Ovary (tissue), 3 donors: ENCODE data around the gene FAM222A.

Experiments used
- POLR2A ChIP-seq: fragments of 450-650 bp; IDR thresholded peaks from one replicate; pipeline ENCODE4 v1.6.1; 2017; ENCODE audit warnings: antibody characterized with exemption, mild to moderate bottlenecking, moderate library complexity
- TF ChIP-seq, protein P1 (sequence below), 3 donors: fragments of 450-650 bp in 2 of 3; fragments of 200-600 bp in 1 of 3; IDR thresholded peaks; one replicate each; pipeline versions ENCODE4 v1.5.1 to v1.8.0; 2016 to 2022; ENCODE audit warnings: antibody characterized with exemption in 3 of 3, mild to moderate bottlenecking in 1 of 3
- donor health status: DM: no; HTN: no; CAD: no.

DNA sequence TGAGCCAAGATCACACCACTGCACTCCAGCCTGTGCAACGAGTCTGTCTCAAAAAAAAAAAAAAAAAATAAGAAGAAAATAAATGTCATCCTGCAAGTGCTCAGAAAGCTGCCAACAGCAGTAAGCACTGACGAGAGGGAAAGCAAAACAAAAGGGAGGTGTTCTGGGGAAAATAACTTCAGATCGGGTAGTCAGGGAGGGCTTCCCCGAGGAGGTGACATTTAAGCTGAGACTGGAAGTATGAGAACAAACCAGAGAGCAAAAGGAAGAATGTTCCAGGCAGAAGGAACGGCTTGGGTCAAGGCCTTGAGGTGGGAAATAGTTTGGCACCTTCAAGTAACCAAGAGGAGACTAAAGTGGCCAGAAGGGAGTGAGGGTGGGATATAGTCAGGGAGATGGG lies 4.7 kb upstream of the FAM222A start:
- TF ChIP-seq, protein P1, sequence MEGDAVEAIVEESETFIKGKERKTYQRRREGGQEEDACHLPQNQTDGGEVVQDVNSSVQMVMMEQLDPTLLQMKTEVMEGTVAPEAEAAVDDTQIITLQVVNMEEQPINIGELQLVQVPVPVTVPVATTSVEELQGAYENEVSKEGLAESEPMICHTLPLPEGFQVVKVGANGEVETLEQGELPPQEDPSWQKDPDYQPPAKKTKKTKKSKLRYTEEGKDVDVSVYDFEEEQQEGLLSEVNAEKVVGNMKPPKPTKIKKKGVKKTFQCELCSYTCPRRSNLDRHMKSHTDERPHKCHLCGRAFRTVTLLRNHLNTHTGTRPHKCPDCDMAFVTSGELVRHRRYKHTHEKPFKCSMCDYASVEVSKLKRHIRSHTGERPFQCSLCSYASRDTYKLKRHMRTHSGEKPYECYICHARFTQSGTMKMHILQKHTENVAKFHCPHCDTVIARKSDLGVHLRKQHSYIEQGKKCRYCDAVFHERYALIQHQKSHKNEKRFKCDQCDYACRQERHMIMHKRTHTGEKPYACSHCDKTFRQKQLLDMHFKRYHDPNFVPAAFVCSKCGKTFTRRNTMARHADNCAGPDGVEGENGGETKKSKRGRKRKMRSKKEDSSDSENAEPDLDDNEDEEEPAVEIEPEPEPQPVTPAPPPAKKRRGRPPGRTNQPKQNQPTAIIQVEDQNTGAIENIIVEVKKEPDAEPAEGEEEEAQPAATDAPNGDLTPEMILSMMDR (IDR thresholded peaks at IDR 0.05) = no peak
- TF ChIP-seq POLR2A = no peak
